ENCODE measurements around the gene RUBCNL.
"Not testable (repeated sequence)": the region's sequence is repeated elsewhere in the genome, so short reads cannot be mapped to it uniquely, and the experiment has no call there.

Gene RUBCNL, protein sequence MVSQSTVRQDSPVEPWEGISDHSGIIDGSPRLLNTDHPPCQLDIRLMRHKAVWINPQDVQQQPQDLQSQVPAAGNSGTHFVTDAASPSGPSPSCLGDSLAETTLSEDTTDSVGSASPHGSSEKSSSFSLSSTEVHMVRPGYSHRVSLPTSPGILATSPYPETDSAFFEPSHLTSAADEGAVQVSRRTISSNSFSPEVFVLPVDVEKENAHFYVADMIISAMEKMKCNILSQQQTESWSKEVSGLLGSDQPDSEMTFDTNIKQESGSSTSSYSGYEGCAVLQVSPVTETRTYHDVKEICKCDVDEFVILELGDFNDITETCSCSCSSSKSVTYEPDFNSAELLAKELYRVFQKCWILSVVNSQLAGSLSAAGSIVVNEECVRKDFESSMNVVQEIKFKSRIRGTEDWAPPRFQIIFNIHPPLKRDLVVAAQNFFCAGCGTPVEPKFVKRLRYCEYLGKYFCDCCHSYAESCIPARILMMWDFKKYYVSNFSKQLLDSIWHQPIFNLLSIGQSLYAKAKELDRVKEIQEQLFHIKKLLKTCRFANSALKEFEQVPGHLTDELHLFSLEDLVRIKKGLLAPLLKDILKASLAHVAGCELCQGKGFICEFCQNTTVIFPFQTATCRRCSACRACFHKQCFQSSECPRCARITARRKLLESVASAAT

DNA sequence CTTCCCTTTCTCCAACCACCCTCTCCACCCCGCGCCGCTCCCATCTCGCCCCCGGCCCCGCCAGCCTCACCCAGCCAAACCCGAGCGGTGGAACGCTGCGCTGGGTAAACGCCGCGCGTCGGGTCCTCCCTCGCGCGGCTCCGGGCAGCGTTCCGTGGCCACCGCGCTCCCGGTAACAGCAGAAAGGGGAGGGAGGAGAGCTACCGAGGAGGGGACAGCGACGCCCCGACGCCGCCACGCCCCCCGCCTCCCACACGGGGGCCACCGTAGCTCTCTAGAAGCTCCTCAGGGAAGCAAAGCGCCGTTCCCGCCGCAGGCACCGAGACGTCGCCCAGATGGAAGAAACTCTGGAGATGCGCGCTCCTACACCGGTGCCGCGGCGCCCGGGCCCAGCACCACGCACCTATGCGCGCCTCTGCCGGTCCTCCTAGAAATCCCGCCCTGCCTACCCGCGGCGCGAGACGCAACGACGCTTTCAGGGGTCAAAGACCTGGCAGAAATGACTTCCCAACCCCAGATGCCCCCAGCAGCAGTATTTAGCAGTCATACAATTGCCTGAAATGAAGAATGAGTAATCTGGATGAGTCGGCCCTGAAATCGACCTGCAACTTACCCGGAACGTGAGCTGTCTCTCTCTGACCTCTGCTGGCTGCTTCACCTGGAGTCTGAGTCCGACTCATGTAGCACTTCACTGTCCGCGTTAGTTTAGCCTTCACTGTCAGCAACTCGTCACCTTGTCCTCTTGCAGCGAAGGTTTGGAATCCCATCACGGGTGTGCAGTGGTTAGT, at the start of gene RUBCNL:
TSS of gene RUBCNL (minus strand) at position 189 of the 788 bp plus-strand sequence. CDS start 14,777 bp downstream, outside the sequence.
- no peak for TF ChIP-seq CTCF (IDR thresholded peaks at IDR 0.05; ENCODE audit: low read depth, low read length, missing control alignments)
- no peak for DNase-seq (ENCODE audit: low read depth)
- in situ Hi-C loops (cut with HindIII; ENCODE audit: low sequenced_read_pairs), result no loop called here
- peak within 1 kb of the TSS; percentile 50 for H3K4me3 ChIP-seq (ENCODE audit: low read depth, low read length)

DNA sequence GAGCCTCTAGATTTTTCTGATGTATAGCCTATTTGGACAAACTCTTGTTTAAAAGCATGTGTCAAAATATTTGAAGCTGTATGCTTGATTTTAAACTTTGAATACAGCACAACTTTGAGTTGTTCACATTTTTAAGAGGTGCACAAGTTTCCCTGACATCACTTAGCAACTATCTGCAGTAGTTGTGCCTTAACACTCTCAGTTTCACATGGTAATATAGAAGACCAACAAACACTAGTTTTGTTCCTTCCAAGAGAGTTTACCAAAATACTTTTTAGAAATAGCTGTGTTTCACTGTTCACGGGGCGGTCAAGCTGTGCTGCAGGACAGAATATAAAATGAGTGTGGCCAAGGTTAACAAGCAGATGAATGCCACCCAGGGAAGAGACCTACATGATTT, 42.5 kb upstream of the RUBCNL start:
- H3K4me3 ChIP-seq (ENCODE audit: low read depth, low read length); in situ Hi-C loops (cut with HindIII; ENCODE audit: low sequenced_read_pairs); DNase-seq (ENCODE audit: low read depth): not testable (repeated sequence)

- H3K4me3 ChIP-seq (ENCODE audit: low read depth, low read length), result no peak overlapping the region
- in situ Hi-C loops (cut with HindIII; ENCODE audit: low sequenced_read_pairs), result no loop called here
- TF ChIP-seq CTCF (IDR thresholded peaks at IDR 0.05; ENCODE audit: low read depth, low read length, missing control alignments), result no peak
- DNase-seq (ENCODE audit: low read depth), result no peak
These were observed 18.4 kb upstream of the RUBCNL start for GRCh38 chr13:46405457-46405856.

DNA sequence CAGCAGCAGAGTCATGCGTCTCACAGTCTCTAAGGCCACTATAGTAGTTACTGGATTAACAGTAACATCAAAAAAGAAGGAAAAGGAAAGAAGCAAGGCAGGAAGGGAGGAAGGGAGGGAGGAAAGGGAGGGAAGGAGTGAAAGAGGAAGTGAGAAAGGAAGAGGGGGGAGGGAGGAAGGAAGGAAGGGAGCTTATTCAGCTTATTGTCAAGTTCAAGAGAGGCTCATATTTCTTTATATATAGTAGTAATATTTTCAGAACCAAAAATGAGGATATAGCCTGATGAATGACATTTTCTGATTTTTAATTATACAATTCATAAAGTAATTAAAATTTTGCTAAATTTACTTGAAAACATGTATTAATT, 17.7 kb upstream of the RUBCNL start:
- in situ Hi-C loops (cut with HindIII; ENCODE audit: low sequenced_read_pairs), result no loop called here
- DNase-seq (ENCODE audit: low read depth), result no peak
- no peak for TF ChIP-seq CTCF (IDR thresholded peaks at IDR 0.05; ENCODE audit: low read depth, low read length, missing control alignments)
- no peak overlapping the region for H3K4me3 ChIP-seq (ENCODE audit: low read depth, low read length)

DNA sequence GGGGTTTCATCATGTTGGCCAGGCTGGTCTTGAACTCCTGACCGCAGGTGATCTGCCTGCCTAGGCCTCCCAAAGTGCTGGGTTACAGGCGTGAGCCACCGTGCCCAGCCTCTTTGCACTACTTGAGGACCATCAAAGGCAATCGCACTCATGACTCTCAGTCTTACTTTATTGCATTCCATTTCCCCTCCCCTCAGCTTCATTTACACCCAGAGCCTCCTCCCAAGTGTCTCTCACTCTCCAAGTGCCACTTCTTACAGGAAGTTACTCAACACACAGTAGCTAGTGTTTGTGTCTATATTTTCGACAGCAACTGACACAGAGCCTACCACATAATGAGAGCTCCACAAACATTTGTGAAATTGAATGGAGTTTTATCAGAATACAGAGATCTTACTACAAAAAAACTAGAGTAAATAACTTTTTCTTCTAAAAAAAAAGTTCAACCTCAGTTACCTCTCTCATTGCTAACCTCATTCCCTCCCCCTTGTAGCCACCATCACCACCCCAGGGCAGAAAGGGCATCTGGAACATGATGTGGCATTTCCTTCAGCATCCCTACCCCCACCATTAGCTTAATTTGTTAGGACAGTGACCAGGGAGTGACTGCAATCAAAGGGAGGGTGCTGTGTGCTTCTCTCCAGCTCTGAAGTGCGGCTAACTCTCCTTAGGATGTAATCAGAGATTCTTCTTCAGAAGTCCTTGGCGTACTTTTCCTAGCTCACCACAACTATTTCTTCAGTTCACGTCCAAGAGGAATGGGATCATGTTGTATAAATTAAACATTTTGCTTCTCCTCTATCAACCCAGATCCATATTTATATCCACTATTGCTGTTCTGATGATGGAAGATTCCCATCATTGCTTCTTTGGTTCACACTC, 17.0 kb upstream of the RUBCNL start:
- DNase-seq (ENCODE audit: low read depth), result no peak
- in situ Hi-C loops (cut with HindIII; ENCODE audit: low sequenced_read_pairs), result no loop called here
- TF ChIP-seq CTCF (IDR thresholded peaks at IDR 0.05; ENCODE audit: low read depth, low read length, missing control alignments), result no peak

DNA sequence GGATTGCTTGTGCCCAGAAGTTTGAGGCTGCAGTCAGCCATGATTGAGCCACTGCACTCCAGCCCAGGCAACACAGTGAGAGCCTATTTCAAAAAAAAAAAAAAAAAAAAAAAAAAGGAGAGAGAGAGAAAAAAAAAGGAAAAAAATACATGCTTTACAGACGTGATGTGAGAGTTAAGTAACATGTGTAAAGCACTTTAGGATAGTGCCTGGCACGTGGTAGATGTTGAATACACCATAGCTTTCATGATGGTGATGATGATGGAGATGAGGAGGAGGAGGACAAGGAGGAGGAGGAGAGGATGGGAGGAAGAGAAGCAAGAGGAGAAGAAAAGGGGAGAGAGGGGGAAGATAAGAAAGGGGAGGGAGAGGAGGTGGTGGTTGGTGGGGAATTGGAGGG, 15.1 kb upstream of the RUBCNL start:
- no peak overlapping the region for H3K4me3 ChIP-seq (ENCODE audit: low read depth, low read length)
- in situ Hi-C loops (cut with HindIII; ENCODE audit: low sequenced_read_pairs), result no loop called here
- TF ChIP-seq CTCF (IDR thresholded peaks at IDR 0.05; ENCODE audit: low read depth, low read length, missing control alignments), result no peak
- no peak for DNase-seq (ENCODE audit: low read depth)

More for the DNA sequence above, 17.0 kb upstream of the RUBCNL start:
- no peak overlapping the region for H3K4me3 ChIP-seq (ENCODE audit: low read depth, low read length)
